BLaER1 treated with 17β-estradiol and CSF1 and Interleukin-3, amounts not matched to agents 10 nM and 100 nM (cell line): Measurements from ENCODE around the gene SRRT.
A peak's percentile ranks its signal among the peaks of the same experiment; 100 is the strongest.

Experiments used
- H3K27ac ChIP-seq, 11 experiments: shearing (Covaris generic); formaldehyde crosslinking; 2 replicates each; pipeline ENCODE4 v1.8.1; 2022
- H3K27me3 ChIP-seq, 11 experiments: shearing (Covaris generic); formaldehyde crosslinking; 2 replicates each; pipeline ENCODE4 v1.8.1; 2022
- H3K36me3 ChIP-seq, 11 experiments: shearing (Covaris generic); formaldehyde crosslinking; 2 replicates each; pipeline ENCODE4 v1.8.1; 2022
- H3K4me1 ChIP-seq, 10 experiments: shearing (Covaris generic); formaldehyde crosslinking; 2 replicates each; pipeline ENCODE4 v1.8.1; 2022
- H3K4me2 ChIP-seq, 11 experiments: shearing (Covaris generic); formaldehyde crosslinking; 2 replicates each; pipeline ENCODE4 v1.8.1; 2022
- H3K4me3 ChIP-seq, 10 experiments: shearing (Covaris generic); formaldehyde crosslinking; 2 replicates each; pipeline ENCODE4 v1.8.1; 2022
- H3K9ac ChIP-seq, 11 experiments: shearing (Covaris generic); formaldehyde crosslinking; 2 replicates each; pipeline ENCODE4 v1.8.1; 2022
- H3K9me3 ChIP-seq, 11 experiments: shearing (Covaris generic); formaldehyde crosslinking; replicated peaks in 1 of 11; 2 replicates each; pipeline ENCODE4 v1.8.1; 2022
- H4K20me1 ChIP-seq, 11 experiments: shearing (Covaris generic); formaldehyde crosslinking; 2 replicates each; pipeline ENCODE4 v1.8.1; 2022
- Cebpa-rat ChIP-seq, 11 experiments: shearing (Covaris generic); IDR thresholded peaks; 2 replicates each; pipeline ENCODE4 v1.8.1; 2022

The SRRT gene

GRCh38 chr7:100881136-100881535 lies 6.2 kb downstream of the SRRT start:
- Histone ChIP-seq H3K27me3 (no peaks in the 10 kb centered on the region), H3K9me3 (no peaks in the 10 kb centered on the region), H3K4me2 (no peak overlapping the region), H3K9ac (peak overlapping the region in 8 of 11 experiments; percentile 27 to 96 (median 44); a peak in 9 of 22 replicates), H3K4me3 (no peak overlapping the region), H3K4me1 (peaks cover 64 to 97% (median 88%) of the 10 kb centered on the region in 10 experiments), H4K20me1 (peaks cover 71 to 100% (median 99%) of the 10 kb centered on the region in 11 experiments; a peak in 21 of 22 replicates), H3K36me3 (peaks cover 81 to 100% (median 100%) of the 10 kb centered on the region in 11 experiments), H3K27ac (no peak overlapping the region)
- TF ChIP-seq Cebpa-rat (IDR thresholded peaks at IDR 0.05): no peak

- peaks cover 64 to 97% (median 88%) of the 10 kb centered on the region in 10 experiments for H3K4me1 ChIP-seq
- no peak for TF ChIP-seq Cebpa-rat (IDR thresholded peaks at IDR 0.05)
- H3K9ac ChIP-seq: peak overlapping the region in 7 of 11 experiments; percentile 32 to 96 (median 45); a peak in 9 of 22 replicates
- H3K4me3 ChIP-seq: no peak overlapping the region
- H3K36me3 ChIP-seq: peaks cover 84 to 100% (median 100%) of the 10 kb centered on the region in 11 experiments
- H3K4me2 ChIP-seq: peak overlapping the region in 1 of 11 experiments; percentile 100; a peak in 3 of 22 replicates
- no peaks in the 10 kb centered on the region for H3K9me3 ChIP-seq
- no peak overlapping the region; a peak in 2 of 22 replicates for H3K27ac ChIP-seq
- H3K27me3 ChIP-seq: no peaks in the 10 kb centered on the region
- peaks cover 67 to 100% (median 99%) of the 10 kb centered on the region in 11 experiments; a peak in 21 of 22 replicates for H4K20me1 ChIP-seq
Measured at GRCh38 chr7:100882201-100882600, 7.3 kb downstream of the SRRT start.

GRCh38 chr7:100882785-100883526 lies 8.1 kb downstream of the SRRT start:
- Histone ChIP-seq H3K9ac (peak overlapping the region; percentile 25 to 96 (median 54); a peak in 18 of 22 replicates), H4K20me1 (peaks cover 62 to 98% (median 96%) of the 10 kb centered on the region in 11 experiments; a peak in 21 of 22 replicates), H3K4me2 (peak overlapping the region; percentile 95 to 100 (median 99); a peak in 21 of 22 replicates), H3K27me3 (no peaks in the 10 kb centered on the region), H3K9me3 (no peaks in the 10 kb centered on the region), H3K4me1 (peaks cover 64 to 97% (median 88%) of the 10 kb centered on the region in 10 experiments), H3K27ac (peak overlapping the region in 9 of 11 experiments; percentile 6 to 59 (median 26); a peak in 10 of 22 replicates), H3K4me3 (no peak overlapping the region), H3K36me3 (peaks cover 82 to 99% (median 97%) of the 10 kb centered on the region in 11 experiments)
- TF ChIP-seq Cebpa-rat (IDR thresholded peaks at IDR 0.05): no peak

GRCh38 chr7:100884736-100885439 lies 10.0 kb downstream of the SRRT start:
- H4K20me1 ChIP-seq: peaks cover 47 to 92% (median 84%) of the 10 kb centered on the region in 11 experiments; a peak in 21 of 22 replicates
- peak overlapping the region; percentile 6 to 95 (median 32); a peak in 18 of 22 replicates for H3K27ac ChIP-seq
- no peak for TF ChIP-seq Cebpa-rat (IDR thresholded peaks at IDR 0.05)
- peak overlapping the region; percentile 18 to 97 (median 91); a peak in 19 of 22 replicates for H3K9ac ChIP-seq
- H3K36me3 ChIP-seq: peaks cover 72 to 94% (median 90%) of the 10 kb centered on the region in 11 experiments
- H3K4me2 ChIP-seq: peak overlapping the region; percentile 95 to 100 (median 99)
- H3K4me1 ChIP-seq: peaks cover 61 to 91% (median 82%) of the 10 kb centered on the region in 10 experiments
- H3K27me3 ChIP-seq: no peaks in the 10 kb centered on the region
- H3K9me3 ChIP-seq: no peaks in the 10 kb centered on the region
- peak overlapping the region in 7 of 10 experiments; percentile 3 to 50 (median 36); a peak in 13 of 20 replicates for H3K4me3 ChIP-seq

- no peaks in the 10 kb centered on the region for H3K9me3 ChIP-seq
- peak overlapping the region; percentile 18 to 97 (median 91); a peak in 19 of 22 replicates for H3K9ac ChIP-seq
- peaks cover 42 to 85% (median 77%) of the 10 kb centered on the region in 11 experiments; a peak in 21 of 22 replicates for H4K20me1 ChIP-seq
- peaks cover under 1 to 5% (median 4%) of the 10 kb centered on the region in 11 experiments; a peak in 19 of 22 replicates for H3K27me3 ChIP-seq
- H3K4me2 ChIP-seq: peak overlapping the region; percentile 95 to 100 (median 99)
- H3K4me1 ChIP-seq: peaks cover 64 to 91% (median 85%) of the 10 kb centered on the region in 10 experiments
- H3K27ac ChIP-seq: peak overlapping the region; percentile 6 to 95 (median 55); a peak in 16 of 22 replicates
- no peak for TF ChIP-seq Cebpa-rat (IDR thresholded peaks at IDR 0.05)
- peak overlapping the region in 7 of 10 experiments; percentile 3 to 50 (median 36); a peak in 12 of 20 replicates for H3K4me3 ChIP-seq
- H3K36me3 ChIP-seq: peaks cover 71 to 87% (median 84%) of the 10 kb centered on the region in 11 experiments
Measured at GRCh38 chr7:100885440-100886141, 10.7 kb downstream of the SRRT start.

- Histone ChIP-seq H3K27ac (peak overlapping the region in 10 of 11 experiments; percentile 52 to 95 (median 79); a peak in 18 of 22 replicates), H3K9ac (peak overlapping the region; percentile 44 to 97 (median 91); a peak in 20 of 22 replicates), H3K36me3 (peaks cover 63 to 79% (median 76%) of the 10 kb centered on the region in 11 experiments), H4K20me1 (peaks cover 34 to 77% (median 69%) of the 10 kb centered on the region in 11 experiments; a peak in 21 of 22 replicates), H3K4me3 (peak overlapping the region in 9 of 10 experiments; percentile 4 to 93 (median 41); a peak in 13 of 20 replicates), H3K9me3 (no peaks in the 10 kb centered on the region), H3K27me3 (peaks cover 8 to 13% (median 12%) of the 10 kb centered on the region in 11 experiments), H3K4me2 (peak overlapping the region; percentile 95 to 100 (median 99)), H3K4me1 (peaks cover 71 to 94% (median 90%) of the 10 kb centered on the region in 10 experiments)
- no peak for TF ChIP-seq Cebpa-rat (IDR thresholded peaks at IDR 0.05)
Measured at GRCh38 chr7:100886142-100886935, 11.4 kb downstream of the SRRT start.

- peak overlapping the region in 10 of 11 experiments; percentile 45 to 97 (median 92); a peak in 21 of 22 replicates for H3K9ac ChIP-seq
- no peaks in the 10 kb centered on the region for H3K9me3 ChIP-seq
- H3K27ac ChIP-seq: peak overlapping the region; percentile 10 to 95 (median 79); a peak in 21 of 22 replicates
- TF ChIP-seq Cebpa-rat (IDR thresholded peaks at IDR 0.05): no peak
- peaks cover 15 to 20% (median 19%) of the 10 kb centered on the region in 11 experiments for H3K27me3 ChIP-seq
- H3K4me2 ChIP-seq: peak overlapping the region; percentile 95 to 100 (median 99)
- H3K4me3 ChIP-seq: peak overlapping the region; percentile 4 to 93 (median 38); a peak in 16 of 20 replicates
- peaks cover 71 to 89% (median 85%) of the 10 kb centered on the region in 10 experiments for H3K4me1 ChIP-seq
- peaks cover 57 to 72% (median 69%) of the 10 kb centered on the region in 11 experiments for H3K36me3 ChIP-seq
- peaks cover 28 to 70% (median 62%) of the 10 kb centered on the region in 11 experiments; a peak in 21 of 22 replicates for H4K20me1 ChIP-seq
Measured at GRCh38 chr7:100886936-100887515, 12.1 kb downstream of the SRRT start.
